ENCODE measurements around the gene LAMA3. TPM values are rescaled to one million over a fixed set of nuclear protein-coding genes. Genes with fewer than 3 reads are reported as not detected.

Gene LAMA3
- total RNA-seq, 1 donor from 2014 or later = 0.47 TPM

GRCh38 chr18:23667114-23667513 is 22.1 kb upstream of the LAMA3 start:
- Mint-ChIP-seq H3K27me3 (ENCODE audit: insufficient read depth, low read depth) (peaks cover 4% of the 10 kb centered on the region), H3K4me1 (peaks cover 6% of the 10 kb centered on the region), H3K4me3 (no peak overlapping the region), H3K27ac (no peak overlapping the region), H3K9me3 (no peaks in the 10 kb centered on the region), H3K36me3 (no peaks in the 10 kb centered on the region)
- Histone ChIP-seq H3K27ac (no peak overlapping the region), H3K4me1 (no peaks in the 10 kb centered on the region), H2AFZ (replicated peaks) (no peak overlapping the region), H3K36me3 (no peaks in the 10 kb centered on the region), H3K79me2 (ENCODE audit: low read depth) (no peaks in the 10 kb centered on the region), H3K4me3 (no peak overlapping the region), H4K20me1 (ENCODE audit: low read depth) (no peaks in the 10 kb centered on the region), H3F3A (ENCODE audit: low read depth) (no peaks in the 10 kb centered on the region), H3K4me2 (no peak overlapping the region), H3K9me3 (ENCODE audit: low read depth) (no peaks in the 10 kb centered on the region), H3K9ac (no peak overlapping the region), H3K27me3 (peaks cover 21% of the 10 kb centered on the region)
- TF ChIP-seq EZH2 (IDR thresholded peaks at IDR 0.05) (no peak), CTCF (IDR thresholded peaks at IDR 0.05) (no peak), EZH2phosphoT487 (IDR thresholded peaks at IDR 0.05) (no peak)
- DNase-seq (ENCODE audit: low spot score) = no peak

- Histone ChIP-seq H3K4me3 (no peak overlapping the region), H3K79me2 (ENCODE audit: low read depth) (no peaks in the 10 kb centered on the region), H3K4me1 (no peaks in the 10 kb centered on the region), H3K27me3 (peaks cover 6% of the 10 kb centered on the region), H3K9ac (no peak overlapping the region), H3F3A (ENCODE audit: low read depth) (no peaks in the 10 kb centered on the region), H3K4me2 (no peak overlapping the region), H3K36me3 (no peaks in the 10 kb centered on the region), H2AFZ (replicated peaks) (no peak overlapping the region), H3K9me3 (ENCODE audit: low read depth) (no peaks in the 10 kb centered on the region), H3K27ac (no peak overlapping the region), H4K20me1 (ENCODE audit: low read depth) (no peaks in the 10 kb centered on the region)
- H3K27me3 Mint-ChIP-seq (ENCODE audit: insufficient read depth, low read depth) = no peaks in the 10 kb centered on the region
- no peaks in the 10 kb centered on the region for H3K4me1 Mint-ChIP-seq
- H3K9me3 Mint-ChIP-seq = no peaks in the 10 kb centered on the region
- H3K4me3 Mint-ChIP-seq = no peak overlapping the region
- no peak overlapping the region for H3K27ac Mint-ChIP-seq
- no peak for TF ChIP-seq EZH2phosphoT487 (IDR thresholded peaks at IDR 0.05)
- no peak for TF ChIP-seq CTCF (IDR thresholded peaks at IDR 0.05)
- no peak for TF ChIP-seq EZH2 (IDR thresholded peaks at IDR 0.05)
- DNase-seq (ENCODE audit: low spot score) = no peak
- H3K36me3 Mint-ChIP-seq = no peaks in the 10 kb centered on the region
These were observed 20.5 kb upstream of the LAMA3 start for GRCh38 chr18:23668731-23669130.

- Histone ChIP-seq H3K9ac (no peak overlapping the region), H3K4me1 (no peaks in the 10 kb centered on the region), H4K20me1 (ENCODE audit: low read depth) (no peaks in the 10 kb centered on the region), H3K27ac (no peak overlapping the region), H3K4me2 (no peak overlapping the region), H2AFZ (replicated peaks) (no peak overlapping the region), H3K27me3 (peaks cover under 1% of the 10 kb centered on the region), H3F3A (ENCODE audit: low read depth) (no peaks in the 10 kb centered on the region), H3K4me3 (no peak overlapping the region), H3K79me2 (ENCODE audit: low read depth) (no peaks in the 10 kb centered on the region), H3K9me3 (ENCODE audit: low read depth) (no peaks in the 10 kb centered on the region), H3K36me3 (no peaks in the 10 kb centered on the region)
- TF ChIP-seq EZH2 (IDR thresholded peaks at IDR 0.05) = no peak
- no peak for TF ChIP-seq EZH2phosphoT487 (IDR thresholded peaks at IDR 0.05)
- TF ChIP-seq CTCF (IDR thresholded peaks at IDR 0.05) = no peak
- no peaks in the 10 kb centered on the region for H3K9me3 Mint-ChIP-seq
- no peaks in the 10 kb centered on the region for H3K27me3 Mint-ChIP-seq (ENCODE audit: insufficient read depth, low read depth)
- H3K36me3 Mint-ChIP-seq = no peaks in the 10 kb centered on the region
- H3K4me3 Mint-ChIP-seq = no peak overlapping the region
- no peaks in the 10 kb centered on the region for H3K4me1 Mint-ChIP-seq
- no peak for DNase-seq (ENCODE audit: low spot score)
- no peak overlapping the region for H3K27ac Mint-ChIP-seq
These were observed 20.0 kb upstream of the LAMA3 start for GRCh38 chr18:23669202-23669766.

Data from neural progenitor cell (in vitro differentiated cells).